ENCODE measurements around the gene DECR2. TPM values are rescaled to one million over a fixed set of nuclear protein-coding genes. Genes with fewer than 3 reads are reported as not detected.
"Not testable (repeated sequence)": the region's sequence is repeated elsewhere in the genome, so short reads cannot be mapped to it uniquely, and the experiment has no call there.

The DECR2 gene
- total RNA-seq, 2 donors from 2014 or later = 38.9 to 41.2 TPM

DNA sequence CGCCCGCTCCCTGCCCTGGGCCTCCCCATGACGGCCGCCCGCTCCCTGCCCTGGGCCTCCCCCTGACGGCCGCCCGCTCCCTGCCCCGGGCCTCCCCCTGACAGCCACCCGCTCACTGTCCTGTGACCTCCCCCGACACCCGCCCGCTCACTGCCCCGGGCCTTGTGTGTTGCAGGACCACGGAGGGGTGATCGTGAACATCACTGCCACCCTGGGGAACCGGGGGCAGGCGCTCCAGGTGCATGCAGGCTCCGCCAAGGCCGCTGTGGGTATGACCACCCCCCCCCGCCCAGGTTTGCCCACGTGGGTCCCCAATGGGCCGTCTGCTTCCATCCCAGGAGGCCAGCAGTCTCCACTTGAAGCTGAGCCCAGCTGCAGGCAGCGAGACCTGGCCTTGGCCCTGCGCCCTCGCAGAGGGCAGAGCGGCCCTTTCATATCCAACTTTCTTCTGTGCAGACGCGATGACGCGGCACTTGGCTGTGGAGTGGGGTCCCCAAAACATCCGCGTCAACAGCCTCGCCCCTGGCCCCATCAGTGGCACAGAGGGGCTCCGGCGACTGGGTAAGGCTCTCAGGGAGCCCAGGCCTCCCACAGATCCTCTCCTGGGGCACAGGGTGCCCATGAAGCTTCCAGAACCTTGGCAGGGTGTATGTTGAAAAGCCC, 9.0 kb downstream of the DECR2 start:
- Histone ChIP-seq H3K27ac (no peak overlapping the region), H3K9me3 (no peaks in the 10 kb centered on the region), H3K27me3 (no peaks in the 10 kb centered on the region), H3K36me3 (replicated peaks in 1 of 2; ENCODE audit: insufficient read depth in 1 of 2, low read depth in 2 of 2) (peaks cover 0 to 3% of the 10 kb centered on the region in 2 donors), H3K4me1 (no peaks in the 10 kb centered on the region), H3K4me3 (no peak overlapping the region)
- WGBS, 2 donors = 79 to 83% methylated on average over 21 to 30 of the region's 36 CpGs
- no peak for TF ChIP-seq POLR2A (IDR thresholded peaks at IDR 0.05)
- TF ChIP-seq, protein P1, sequence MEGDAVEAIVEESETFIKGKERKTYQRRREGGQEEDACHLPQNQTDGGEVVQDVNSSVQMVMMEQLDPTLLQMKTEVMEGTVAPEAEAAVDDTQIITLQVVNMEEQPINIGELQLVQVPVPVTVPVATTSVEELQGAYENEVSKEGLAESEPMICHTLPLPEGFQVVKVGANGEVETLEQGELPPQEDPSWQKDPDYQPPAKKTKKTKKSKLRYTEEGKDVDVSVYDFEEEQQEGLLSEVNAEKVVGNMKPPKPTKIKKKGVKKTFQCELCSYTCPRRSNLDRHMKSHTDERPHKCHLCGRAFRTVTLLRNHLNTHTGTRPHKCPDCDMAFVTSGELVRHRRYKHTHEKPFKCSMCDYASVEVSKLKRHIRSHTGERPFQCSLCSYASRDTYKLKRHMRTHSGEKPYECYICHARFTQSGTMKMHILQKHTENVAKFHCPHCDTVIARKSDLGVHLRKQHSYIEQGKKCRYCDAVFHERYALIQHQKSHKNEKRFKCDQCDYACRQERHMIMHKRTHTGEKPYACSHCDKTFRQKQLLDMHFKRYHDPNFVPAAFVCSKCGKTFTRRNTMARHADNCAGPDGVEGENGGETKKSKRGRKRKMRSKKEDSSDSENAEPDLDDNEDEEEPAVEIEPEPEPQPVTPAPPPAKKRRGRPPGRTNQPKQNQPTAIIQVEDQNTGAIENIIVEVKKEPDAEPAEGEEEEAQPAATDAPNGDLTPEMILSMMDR (IDR thresholded peaks at IDR 0.05) = no peak
- intact Hi-C loops (cut with DNase I) = no loop called here
- DNase-seq = peak in 3 of 4 donors; percentile 57 to 83 (median 62)
- no peak for ATAC-seq

DNA sequence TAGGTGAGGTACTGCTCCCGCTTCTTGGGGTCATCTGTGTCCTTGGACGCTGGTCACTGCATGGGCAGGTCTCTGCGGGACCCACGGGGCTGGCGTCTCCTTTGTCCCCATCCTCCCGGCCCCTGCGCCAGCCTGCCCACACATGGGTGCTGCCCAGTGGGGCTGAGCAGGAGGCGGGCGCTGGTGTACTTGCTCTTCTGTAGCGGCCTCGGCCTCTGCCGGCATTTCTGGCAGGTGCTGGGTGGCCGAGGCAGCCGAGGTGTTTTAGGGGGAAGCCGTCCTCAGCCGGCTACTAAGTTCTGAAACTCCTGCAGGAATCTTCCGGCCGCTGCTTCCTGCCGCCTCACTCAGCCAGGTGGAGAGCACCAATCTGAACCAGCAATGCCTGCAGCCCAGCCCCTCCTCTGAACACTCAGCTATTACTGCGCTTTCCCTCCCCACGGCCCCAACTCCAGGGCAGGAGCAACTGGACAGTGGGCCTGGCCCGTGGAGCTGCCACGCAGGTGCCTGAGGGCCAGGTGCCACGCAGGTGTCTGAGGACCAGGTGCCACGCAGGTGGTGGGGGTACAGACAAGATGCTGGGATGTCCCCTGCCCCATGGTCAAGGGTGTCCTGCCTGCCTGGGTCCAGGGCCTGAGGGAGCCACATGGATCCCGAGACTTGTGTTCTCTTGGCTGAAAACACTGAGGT, 10.0 kb downstream of the DECR2 start:
- ATAC-seq (no peak), DNase-seq (no peak)
- no peak for TF ChIP-seq POLR2A (IDR thresholded peaks at IDR 0.05)
- TF ChIP-seq, protein P1 (IDR thresholded peaks at IDR 0.05) = no peak
- no peak overlapping the region for H3K4me3 ChIP-seq
- 89 to 96% methylated on average over 7 to 14 of the region's 26 CpGs for WGBS, 2 donors
- no peaks in the 10 kb centered on the region for H3K9me3 ChIP-seq
- peaks cover 0 to 3% of the 10 kb centered on the region in 2 donors for H3K36me3 ChIP-seq (replicated peaks in 1 of 2; ENCODE audit: insufficient read depth in 1 of 2, low read depth in 2 of 2)
- no peaks in the 10 kb centered on the region for H3K4me1 ChIP-seq
- H3K27me3 ChIP-seq = no peaks in the 10 kb centered on the region
- intact Hi-C loops (cut with DNase I) = no loop called here
- H3K27ac ChIP-seq = no peak overlapping the region

DNA sequence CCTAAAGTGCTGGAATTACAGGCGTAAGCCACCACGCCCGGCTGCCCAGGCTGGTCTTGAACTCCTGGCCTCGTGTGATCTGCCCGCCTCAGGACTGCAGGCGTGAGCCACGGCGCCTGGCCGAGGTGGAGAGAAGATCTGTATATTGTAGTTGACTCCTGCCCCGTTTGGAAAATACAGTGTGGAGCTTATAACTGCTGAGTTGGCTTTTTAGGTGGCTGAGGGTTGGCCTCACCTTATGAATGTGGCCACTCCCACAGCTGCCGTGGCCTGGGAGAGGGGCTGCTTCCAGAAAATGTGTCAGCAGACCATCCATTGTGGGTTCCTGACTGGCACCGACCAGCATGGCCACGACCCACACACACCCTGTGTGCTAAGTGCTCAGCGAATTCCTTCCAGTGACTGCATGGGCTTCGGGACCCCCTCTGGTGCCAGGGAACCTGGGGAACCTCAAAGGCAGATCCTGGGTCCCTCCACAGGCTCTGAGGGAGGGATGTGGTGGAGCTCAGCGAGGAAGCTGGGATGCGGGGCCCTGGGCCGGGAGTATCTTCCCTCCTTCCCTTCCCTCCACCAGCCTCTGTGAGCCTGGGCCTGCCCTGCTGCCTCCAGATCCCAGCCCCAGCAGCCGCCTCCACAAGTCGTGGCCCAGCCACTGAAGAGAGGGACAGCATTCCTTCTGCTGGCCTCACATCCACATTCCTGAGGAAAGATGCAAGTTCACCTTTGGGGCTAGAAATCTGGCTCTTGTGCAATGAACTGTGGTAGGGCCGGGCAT, 12.9 kb downstream of the DECR2 start:
- ATAC-seq (no peak), DNase-seq (no peak)
- WGBS, 2 donors = 89 to 90% methylated on average over 4 to 21 of the region's 21 CpGs
- H3K9me3 ChIP-seq = no peaks in the 10 kb centered on the region
- H3K36me3 ChIP-seq (replicated peaks in 1 of 2; ENCODE audit: insufficient read depth in 1 of 2, low read depth in 2 of 2) = peaks cover 0 to 3% of the 10 kb centered on the region in 2 donors
- H3K27me3 ChIP-seq = no peaks in the 10 kb centered on the region
- no peak overlapping the region for H3K4me3 ChIP-seq
- no peak overlapping the region for H3K27ac ChIP-seq
- intact Hi-C loops (cut with DNase I) = no loop called here
- H3K4me1 ChIP-seq = no peaks in the 10 kb centered on the region
- TF ChIP-seq POLR2A (IDR thresholded peaks at IDR 0.05) = no peak

DNA sequence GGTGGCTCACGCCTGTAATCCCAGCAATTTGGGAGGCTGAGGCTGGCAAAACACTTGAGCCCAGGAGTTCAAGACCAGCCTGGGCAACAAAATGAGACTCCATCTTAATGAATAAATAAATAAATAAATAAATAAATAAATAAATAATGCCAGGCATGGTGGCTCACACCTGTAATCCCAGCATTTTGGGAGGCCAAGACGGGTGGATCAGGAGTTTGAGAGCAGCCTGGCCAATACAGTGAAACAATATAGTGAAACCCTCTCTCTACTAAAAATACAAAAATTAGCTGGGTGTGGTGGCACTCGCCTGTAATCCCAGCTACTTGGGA, 13.4 kb downstream of the DECR2 start:
- H3K27ac ChIP-seq; H3K4me3 ChIP-seq; H3K4me1 ChIP-seq; intact Hi-C loops (cut with DNase I); H3K27me3 ChIP-seq; DNase-seq; ATAC-seq; H3K36me3 ChIP-seq (replicated peaks in 1 of 2; ENCODE audit: insufficient read depth in 1 of 2, low read depth in 2 of 2); H3K9me3 ChIP-seq: not testable (repeated sequence)
- WGBS, 2 donors = 93 to 97% methylated on average over 3 of the region's 3 CpGs

DNA sequence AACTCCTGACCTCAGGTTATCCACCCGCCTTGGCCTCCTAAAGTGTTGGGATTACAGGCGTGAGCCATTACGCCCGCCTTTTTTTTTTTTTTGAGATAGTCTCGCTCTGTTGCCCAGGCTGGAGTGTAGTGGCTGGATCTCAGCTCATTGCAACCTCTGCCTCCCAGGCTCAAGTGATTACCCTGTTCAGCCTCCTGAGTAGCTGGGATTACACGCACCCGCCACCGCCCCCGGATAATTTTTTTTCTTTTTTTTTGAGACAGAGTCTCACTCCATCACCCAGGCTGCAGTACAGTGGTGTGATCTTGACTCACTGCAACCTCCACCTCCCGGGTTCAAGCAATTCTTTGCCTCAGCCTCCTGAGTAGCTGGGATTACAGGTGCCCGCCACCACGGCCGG, 20.5 kb downstream of the DECR2 start:
- H3K27ac ChIP-seq = not testable (repeated sequence)

DNA sequence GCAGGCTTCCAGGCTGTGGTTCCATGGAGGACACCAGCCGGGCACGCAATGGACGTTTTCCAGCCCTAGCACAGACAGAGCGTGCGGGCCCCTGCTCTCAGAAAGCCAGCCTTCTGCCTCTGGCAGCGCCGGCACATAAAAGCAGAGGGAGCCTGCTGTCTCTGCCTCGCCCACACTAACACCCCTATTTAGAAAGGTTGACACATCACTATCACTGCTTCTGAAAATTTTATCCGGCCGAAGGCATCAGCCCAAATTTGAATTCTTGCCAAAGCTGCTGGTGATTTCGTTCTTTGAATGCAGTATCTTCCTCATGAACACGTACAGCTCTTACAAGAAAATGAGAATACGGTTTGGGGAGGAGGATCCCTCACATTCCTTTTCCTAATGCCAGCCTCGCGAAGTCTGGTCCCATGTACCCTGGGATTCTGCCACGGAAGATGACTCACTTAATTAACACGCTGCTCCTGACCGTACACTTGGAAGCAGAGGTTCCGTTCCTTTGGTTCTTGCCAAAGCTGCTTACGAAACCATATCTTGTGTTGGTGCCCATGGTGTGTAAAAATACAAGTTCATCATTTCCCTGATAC, 22.4 kb downstream of the DECR2 start:
- DNase-seq = peak; percentile 45 to 80 (median 56)

More for the DNA sequence above, 20.5 kb downstream of the DECR2 start:
- WGBS, 2 donors = 86% methylated on average over 13 of the region's 13 CpGs
- intact Hi-C loops (cut with DNase I); DNase-seq; ATAC-seq; H3K4me3 ChIP-seq; H3K36me3 ChIP-seq (replicated peaks in 1 of 2; ENCODE audit: insufficient read depth in 1 of 2, low read depth in 2 of 2); H3K27me3 ChIP-seq; H3K9me3 ChIP-seq: not testable (repeated sequence)
- H3K4me1 ChIP-seq = peaks cover 23% of the 10 kb centered on the region

More for the DNA sequence above, 22.4 kb downstream of the DECR2 start:
- intact Hi-C loops (cut with DNase I) = no loop called here
- Histone ChIP-seq H3K27me3 (no peaks in the 10 kb centered on the region), H3K36me3 (replicated peaks in 1 of 2; ENCODE audit: insufficient read depth in 1 of 2, low read depth in 2 of 2) (no peaks in the 10 kb centered on the region), H3K27ac (peak overlapping the region; percentile 83 to 94 (median 90)), H3K4me1 (peaks cover 42% of the 10 kb centered on the region), H3K4me3 (no peak overlapping the region), H3K9me3 (no peaks in the 10 kb centered on the region)
- WGBS, 2 donors = 51 to 68% methylated on average over 17 to 20 of the region's 20 CpGs
- TF ChIP-seq, protein P1 (IDR thresholded peaks at IDR 0.05) = no peak
- TF ChIP-seq POLR2A (IDR thresholded peaks at IDR 0.05) = no peak
- peak; percentile 28 for ATAC-seq
